ENCODE measurements around the gene DDA1. TPM values are rescaled to one million over a fixed set of nuclear protein-coding genes. Genes with fewer than 3 reads are reported as not detected.

Gene DDA1
- total RNA-seq, 1 experiment from 2014 or later = 87.9 TPM

GRCh38 chr19:17328517-17329365 lies 19.4 kb downstream of the DDA1 start:
- TF ChIP-seq CTCF (conservative IDR thresholded peaks at IDR 0.05; ENCODE audit: low read depth, low read length) (no peak), EZH2phosphoT487 (IDR thresholded peaks at IDR 0.05; ENCODE audit: borderline replicate concordance, low read length) (no peak), EZH2 (IDR thresholded peaks at IDR 0.05; ENCODE audit: low read length, unreplicated experiment) (no peak)
- Histone ChIP-seq H3K4me3 (ENCODE audit: low read length) (no peak overlapping the region), H3F3A (ENCODE audit: low read length, unreplicated experiment) (no peaks in the 10 kb centered on the region), H3K9me2 (replicated peaks; ENCODE audit: low read length) (no peaks in the 10 kb centered on the region), H3K4me2 (ENCODE audit: low read length) (no peak overlapping the region), H3K27me3 (ENCODE audit: low read length) (no peaks in the 10 kb centered on the region), H3K4me1 (ENCODE audit: insufficient read depth, low read length) (no peaks in the 10 kb centered on the region; the same call in 1 of the 2 replicates), H4K20me1 (ENCODE audit: low read length) (no peaks in the 10 kb centered on the region), H3K36me3 (ENCODE audit: low read depth, low read length) (peaks cover 6% of the 10 kb centered on the region), H3K9ac (ENCODE audit: low read length) (no peak overlapping the region), H2AFZ (ENCODE audit: low read length) (no peak overlapping the region), H3K79me2 (ENCODE audit: low read length) (no peaks in the 10 kb centered on the region), H3K9me3 (ENCODE audit: low read length) (no peaks in the 10 kb centered on the region), H3K27ac (ENCODE audit: low read length) (no peak overlapping the region)
- ATAC-seq = no peak
- DNase-seq = no peak
- intact Hi-C loops (cut with micrococcal nuclease) = no loop called here
- CTCF ChIA-PET = no interaction called here
- no TSS peak for BruUV-seq (replicated peaks)
- POLR2A ChIA-PET (ENCODE audit: unreplicated experiment) = no interaction called here

- Histone ChIP-seq H3F3A (ENCODE audit: low read length, unreplicated experiment) (no peaks in the 10 kb centered on the region), H2AFZ (ENCODE audit: low read length) (no peak overlapping the region), H4K20me1 (ENCODE audit: low read length) (no peaks in the 10 kb centered on the region), H3K9me2 (replicated peaks; ENCODE audit: low read length) (no peaks in the 10 kb centered on the region), H3K27me3 (ENCODE audit: low read length) (no peaks in the 10 kb centered on the region), H3K4me3 (ENCODE audit: low read length) (no peak overlapping the region), H3K36me3 (ENCODE audit: low read depth, low read length) (peaks cover 6% of the 10 kb centered on the region), H3K9ac (ENCODE audit: low read length) (no peak overlapping the region), H3K27ac (ENCODE audit: low read length) (no peak overlapping the region), H3K79me2 (ENCODE audit: low read length) (no peaks in the 10 kb centered on the region; the same call in 1 of the 2 replicates), H3K4me1 (ENCODE audit: insufficient read depth, low read length) (no peaks in the 10 kb centered on the region; the same call in 1 of the 2 replicates), H3K4me2 (ENCODE audit: low read length) (no peak overlapping the region), H3K9me3 (ENCODE audit: low read length) (no peaks in the 10 kb centered on the region)
- ATAC-seq (no peak), DNase-seq (no peak)
- intact Hi-C loops (cut with micrococcal nuclease) = no loop called here
- ChIA-PET CTCF (no interaction called here), POLR2A (ENCODE audit: unreplicated experiment) (no interaction called here)
- TF ChIP-seq EZH2 (IDR thresholded peaks at IDR 0.05; ENCODE audit: low read length, unreplicated experiment) (no peak), EZH2phosphoT487 (IDR thresholded peaks at IDR 0.05; ENCODE audit: borderline replicate concordance, low read length) (no peak), CTCF (conservative IDR thresholded peaks at IDR 0.05; ENCODE audit: low read depth, low read length) (no peak)
- no TSS peak for BruUV-seq (replicated peaks)
These were observed 20.3 kb downstream of the DDA1 start for GRCh38 chr19:17329366-17330261.
